H1 (cell line): ENCODE measurements around the gene ARID1B. TPM values are rescaled to one million over a fixed set of nuclear protein-coding genes. Genes with fewer than 3 reads are reported as not detected.

Experiments used
- CREB1 ChIP-seq: IDR thresholded peaks from 2 replicates; pipeline ENCODE4 v1.6.1; 2012; ENCODE audit warnings: inconsistent platforms
- RXRA ChIP-seq: IDR thresholded peaks from 2 replicates; pipeline ENCODE4 v1.6.1; 2011; ENCODE audit warnings: low read depth, mild to moderate bottlenecking, low read length, moderate library complexity; ENCODE audit not compliant: insufficient read depth
- SAP30 ChIP-seq: fragments of 300-600 bp; sonication (generic); IDR thresholded peaks from 2 replicates; pipeline ENCODE4 v1.7.1; 2012; ENCODE audit warnings: low read length, moderate library complexity, mild to moderate bottlenecking, inconsistent platforms; ENCODE audit not compliant: insufficient read depth, insufficient replicate concordance
- polyA plus RNA-seq, 7 experiments: library from polyadenylated mRNA; depleted of rRNA in 3 of 7; stranded (reverse) in 5 of 7; unstranded in 2 of 7; fragments of >200 nt in 5 of 7; fragments of 200-250 nt in 2 of 7; gene quantifications; 1 replicate in 5 of 7; 2 replicates in 1 of 7; 4 replicates in 1 of 7; pipeline versions ENCODE4 v1.2.1 to v1.2.3, GENCODE V29; 2011 to 2013; ENCODE audit warnings: missing spikeins in 2 of 7, mixed read lengths in 2 of 7
- total RNA-seq: library from RNA; stranded (reverse); fragmentation: NEBNext Ultra II Directional; extraction: Animal tissue kit (Norgen Biotek cat#: 25700); gene quantifications from 2 replicates; pipeline ENCODE4 v1.2.1, GENCODE V29; 2021

ARID1B gene
- total and polyA plus RNA-seq, 2 of the 8 experiments (the other 6 are each of a cell fraction or from before 2014, with no cell fraction given), result 24.3 to 70.3 TPM

- TF ChIP-seq SAP30, result no peak
- TF ChIP-seq RXRA, result no peak
- TF ChIP-seq CREB1, result no peak
- TF ChIP-seq, all 59 proteins: peak for 0
These were observed 394.6 kb downstream of the ARID1B start (continued) for GRCh38 chr6:157171801-157172200.
